KMS-11 (cell line): ENCODE measurements around the gene RASSF5.
A peak's percentile ranks its signal among the peaks of the same experiment; 100 is the strongest.

Experiments
- H2AFZ ChIP-seq: fragments of 200-600 bp; sonication (generic); 2 replicates; pipeline ENCODE4 v1.6.1; 2016; ENCODE audit warnings: antibody characterized with exemption, mixed run types, low read depth
- H3K27ac ChIP-seq: fragments of 200-600 bp; sonication (generic); 2 replicates; pipeline ENCODE4 v1.6.1; 2016; ENCODE audit warnings: mild to moderate bottlenecking, mixed run types
- H3K27me3 ChIP-seq: fragments of 200-600 bp; sonication (generic); 2 replicates; pipeline ENCODE4 v1.6.1; 2017; ENCODE audit warnings: mild to moderate bottlenecking, low read depth, mixed run types, moderate library complexity; ENCODE audit not compliant: insufficient read depth
- H3K36me3 ChIP-seq: fragments of 200-600 bp; sonication (generic); 2 replicates; pipeline ENCODE4 v1.6.1; 2017; ENCODE audit warnings: mild to moderate bottlenecking, mixed run types; ENCODE audit not compliant: insufficient read depth
- H3K4me1 ChIP-seq: fragments of 200-600 bp; sonication (generic); 2 replicates; pipeline ENCODE4 v1.6.1; 2016; ENCODE audit warnings: mild to moderate bottlenecking, low read depth, mixed run types; ENCODE audit not compliant: poor library complexity, severe bottlenecking
- H3K4me2 ChIP-seq: fragments of 200-600 bp; sonication (generic); 2 replicates; pipeline ENCODE4 v1.7.0; 2016; ENCODE audit warnings: mild to moderate bottlenecking, mixed run types
- H3K4me3 ChIP-seq: fragments of 200-600 bp; sonication (generic); IDR thresholded peaks from 2 replicates; pipeline ENCODE4 v1.6.1; 2017; ENCODE audit warnings: low read depth, low read length, mixed read lengths; ENCODE audit not compliant: insufficient read depth
- H3K79me2 ChIP-seq: fragments of 200-600 bp; sonication (generic); 2 replicates; pipeline ENCODE4 v1.6.1; 2016; ENCODE audit warnings: low read depth, mixed run types; ENCODE audit not compliant: insufficient read depth
- H3K9ac ChIP-seq: fragments of 200-600 bp; sonication (generic); 2 replicates; pipeline ENCODE4 v1.6.1; 2016; ENCODE audit warnings: mild to moderate bottlenecking, mixed run types
- H4K20me1 ChIP-seq: fragments of 200-600 bp; sonication (generic); 2 replicates; pipeline ENCODE4 v1.6.1; 2016; ENCODE audit warnings: mild to moderate bottlenecking, mixed run types; ENCODE audit not compliant: insufficient read depth
- TF ChIP-seq, protein P1 (sequence below): fragments of 200-600 bp; sonication (generic); conservative IDR thresholded peaks from 2 replicates; pipeline ENCODE4 v1.6.1; 2017; ENCODE audit warnings: low read depth, mild to moderate bottlenecking, antibody characterized with exemption, low read length, moderate library complexity, mixed read lengths

Gene RASSF5

DNA sequence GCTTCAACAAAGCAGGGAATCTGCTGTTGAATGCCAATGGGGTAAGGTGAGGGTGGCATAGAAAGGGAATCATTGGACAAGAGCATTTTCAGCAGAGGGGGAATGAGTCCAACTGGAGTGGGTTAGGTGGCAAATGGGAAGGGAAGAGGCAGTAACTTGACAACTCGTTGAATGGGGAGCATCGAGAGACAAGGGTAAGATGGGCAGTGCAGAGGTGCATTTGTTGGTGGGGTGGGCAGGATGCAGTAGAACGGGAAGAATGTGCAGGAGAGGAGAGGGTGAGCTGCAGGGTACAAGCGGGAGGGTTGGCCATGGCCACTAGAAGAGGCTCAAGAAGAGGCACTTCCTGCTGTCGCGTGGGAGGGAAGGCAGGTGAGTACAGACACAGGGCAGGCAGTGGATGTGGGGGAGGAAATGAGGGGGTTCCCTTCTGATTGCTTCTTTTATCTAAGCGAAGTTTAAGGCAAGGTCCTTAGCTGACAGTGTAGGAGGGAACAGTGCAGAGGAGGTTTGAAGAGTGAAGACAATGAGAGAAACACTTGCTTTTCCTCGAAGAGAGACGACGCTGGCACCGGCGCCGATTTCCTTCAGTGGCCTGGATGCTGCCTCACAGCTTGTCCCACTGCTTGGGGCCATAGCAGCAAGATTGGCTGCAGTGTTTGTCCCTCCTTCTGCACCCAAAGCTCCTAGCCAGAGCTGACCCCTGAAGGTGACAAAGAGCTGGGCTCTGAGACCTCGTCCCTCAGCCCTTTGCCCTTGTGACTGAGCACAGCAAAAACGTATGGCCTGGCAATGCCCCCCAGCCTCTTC lies 40.3 kb upstream of the RASSF5 start:
- no peaks in the 10 kb centered on the region for H3K36me3 ChIP-seq
- H3K9ac ChIP-seq: no peak overlapping the region
- H3K79me2 ChIP-seq: peaks cover 3% of the 10 kb centered on the region; the same call in 1 of the 2 replicates
- H3K4me1 ChIP-seq: peaks cover 48% of the 10 kb centered on the region
- H3K27ac ChIP-seq: no peak overlapping the region
- no peaks in the 10 kb centered on the region for H4K20me1 ChIP-seq
- H3K4me3 ChIP-seq: no peak overlapping the region
- H2AFZ ChIP-seq: no peak overlapping the region
- no peaks in the 10 kb centered on the region for H3K27me3 ChIP-seq
- TF ChIP-seq, protein P1, sequence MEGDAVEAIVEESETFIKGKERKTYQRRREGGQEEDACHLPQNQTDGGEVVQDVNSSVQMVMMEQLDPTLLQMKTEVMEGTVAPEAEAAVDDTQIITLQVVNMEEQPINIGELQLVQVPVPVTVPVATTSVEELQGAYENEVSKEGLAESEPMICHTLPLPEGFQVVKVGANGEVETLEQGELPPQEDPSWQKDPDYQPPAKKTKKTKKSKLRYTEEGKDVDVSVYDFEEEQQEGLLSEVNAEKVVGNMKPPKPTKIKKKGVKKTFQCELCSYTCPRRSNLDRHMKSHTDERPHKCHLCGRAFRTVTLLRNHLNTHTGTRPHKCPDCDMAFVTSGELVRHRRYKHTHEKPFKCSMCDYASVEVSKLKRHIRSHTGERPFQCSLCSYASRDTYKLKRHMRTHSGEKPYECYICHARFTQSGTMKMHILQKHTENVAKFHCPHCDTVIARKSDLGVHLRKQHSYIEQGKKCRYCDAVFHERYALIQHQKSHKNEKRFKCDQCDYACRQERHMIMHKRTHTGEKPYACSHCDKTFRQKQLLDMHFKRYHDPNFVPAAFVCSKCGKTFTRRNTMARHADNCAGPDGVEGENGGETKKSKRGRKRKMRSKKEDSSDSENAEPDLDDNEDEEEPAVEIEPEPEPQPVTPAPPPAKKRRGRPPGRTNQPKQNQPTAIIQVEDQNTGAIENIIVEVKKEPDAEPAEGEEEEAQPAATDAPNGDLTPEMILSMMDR: no peak
- H3K4me2 ChIP-seq: no peak overlapping the region

DNA sequence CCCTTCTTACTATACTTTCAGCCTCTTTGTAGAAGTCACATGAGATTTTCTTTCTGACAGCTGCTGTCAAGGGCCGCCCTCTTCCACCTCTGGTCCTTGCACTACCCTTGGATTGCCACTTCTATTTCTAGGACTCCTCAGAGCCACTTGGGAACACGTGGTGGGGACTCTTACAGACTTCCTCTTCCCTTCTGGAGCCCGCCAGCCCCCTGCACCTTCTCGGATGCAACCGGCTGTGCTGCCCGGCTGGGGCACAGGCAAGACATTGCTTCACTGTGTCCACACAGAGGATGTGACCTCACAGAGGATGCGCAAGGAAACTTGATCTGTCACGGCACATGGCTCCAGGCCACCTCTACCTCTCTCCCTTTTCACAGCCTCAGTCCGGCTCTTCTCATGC lies 39.4 kb upstream of the RASSF5 start:
- Histone ChIP-seq H2AFZ (no peak overlapping the region), H3K9ac (no peak overlapping the region), H3K79me2 (peaks cover 8% of the 10 kb centered on the region; the same call in 1 of the 2 replicates), H3K27ac (no peak overlapping the region), H3K4me2 (no peak overlapping the region), H3K36me3 (no peaks in the 10 kb centered on the region), H4K20me1 (no peaks in the 10 kb centered on the region), H3K4me3 (no peak overlapping the region), H3K27me3 (no peaks in the 10 kb centered on the region), H3K4me1 (peaks cover 57% of the 10 kb centered on the region)
- TF ChIP-seq, protein P1: no peak

DNA sequence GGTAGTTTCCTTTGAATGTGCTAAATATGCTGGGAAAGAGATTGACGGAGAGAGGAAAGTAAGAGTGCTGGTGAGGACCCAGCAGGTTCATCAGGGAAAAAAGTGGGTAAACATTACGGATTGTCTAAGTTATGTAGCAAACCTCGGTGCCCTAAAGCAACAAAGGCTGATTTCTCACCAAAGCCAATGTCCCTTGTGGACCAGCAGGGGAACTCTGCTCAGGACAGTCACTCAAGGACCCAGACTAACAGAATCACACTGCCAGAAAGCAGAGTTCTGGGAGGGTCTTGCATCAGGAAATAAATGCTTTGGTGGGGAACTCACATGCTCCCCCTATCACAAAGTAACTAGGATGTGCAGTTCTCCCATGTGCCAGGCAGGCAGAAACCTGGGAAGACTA lies 38.8 kb upstream of the RASSF5 start:
- no peak overlapping the region; the same call in 1 of the 2 replicates for H3K27ac ChIP-seq
- peak overlapping the region; percentile 91; the same call in 1 of the 2 replicates for H3K4me2 ChIP-seq
- no peaks in the 10 kb centered on the region for H3K27me3 ChIP-seq
- TF ChIP-seq, protein P1: no peak
- H3K4me1 ChIP-seq: peaks cover 58% of the 10 kb centered on the region
- no peaks in the 10 kb centered on the region for H4K20me1 ChIP-seq
- H3K36me3 ChIP-seq: no peaks in the 10 kb centered on the region
- H3K9ac ChIP-seq: no peak overlapping the region
- no peak overlapping the region for H3K4me3 ChIP-seq
- no peak overlapping the region for H2AFZ ChIP-seq
- H3K79me2 ChIP-seq: peaks cover 8% of the 10 kb centered on the region; the same call in 1 of the 2 replicates

DNA sequence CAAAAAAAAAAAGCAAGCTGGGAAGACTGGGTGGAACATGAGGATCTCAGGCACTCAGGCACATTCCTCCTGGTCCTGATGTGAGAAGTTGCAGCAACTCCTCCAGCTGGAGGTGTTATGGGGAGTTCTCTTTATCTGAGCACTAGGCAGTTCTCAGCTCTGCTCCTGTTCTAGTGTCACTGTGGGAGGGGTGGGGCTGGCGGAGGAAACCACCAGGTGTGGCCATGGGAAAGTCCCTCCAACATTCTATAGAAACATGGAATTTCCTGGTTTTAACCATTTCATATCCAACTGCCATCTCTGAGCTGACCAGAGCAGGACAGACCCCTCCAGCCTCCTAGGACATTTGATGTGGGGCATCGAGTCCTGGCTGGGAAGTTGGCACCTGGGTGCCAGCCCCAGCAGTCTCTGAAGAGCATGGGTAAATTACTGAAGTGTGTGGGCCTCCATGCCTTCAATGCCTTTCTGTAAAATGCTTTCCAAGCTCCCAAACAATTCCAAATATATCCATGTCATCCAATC lies 37.9 kb upstream of the RASSF5 start:
- Histone ChIP-seq H3K27ac (peak overlapping the region; percentile 44), H3K79me2 (peaks cover 8% of the 10 kb centered on the region; the same call in 1 of the 2 replicates), H3K27me3 (no peaks in the 10 kb centered on the region), H3K36me3 (no peaks in the 10 kb centered on the region), H3K4me2 (peak overlapping the region; percentile 91), H3K4me1 (peaks cover 62% of the 10 kb centered on the region), H2AFZ (peak overlapping the region; percentile 72), H4K20me1 (no peaks in the 10 kb centered on the region), H3K9ac (peak overlapping the region; percentile 67), H3K4me3 (peak overlapping the region; percentile 28)
- TF ChIP-seq, protein P1: no peak
